ENCODE measurements around the gene PARD3B. TPM values are rescaled to one million over a fixed set of nuclear protein-coding genes. Genes with fewer than 3 reads are reported as not detected.

Gene PARD3B, protein sequence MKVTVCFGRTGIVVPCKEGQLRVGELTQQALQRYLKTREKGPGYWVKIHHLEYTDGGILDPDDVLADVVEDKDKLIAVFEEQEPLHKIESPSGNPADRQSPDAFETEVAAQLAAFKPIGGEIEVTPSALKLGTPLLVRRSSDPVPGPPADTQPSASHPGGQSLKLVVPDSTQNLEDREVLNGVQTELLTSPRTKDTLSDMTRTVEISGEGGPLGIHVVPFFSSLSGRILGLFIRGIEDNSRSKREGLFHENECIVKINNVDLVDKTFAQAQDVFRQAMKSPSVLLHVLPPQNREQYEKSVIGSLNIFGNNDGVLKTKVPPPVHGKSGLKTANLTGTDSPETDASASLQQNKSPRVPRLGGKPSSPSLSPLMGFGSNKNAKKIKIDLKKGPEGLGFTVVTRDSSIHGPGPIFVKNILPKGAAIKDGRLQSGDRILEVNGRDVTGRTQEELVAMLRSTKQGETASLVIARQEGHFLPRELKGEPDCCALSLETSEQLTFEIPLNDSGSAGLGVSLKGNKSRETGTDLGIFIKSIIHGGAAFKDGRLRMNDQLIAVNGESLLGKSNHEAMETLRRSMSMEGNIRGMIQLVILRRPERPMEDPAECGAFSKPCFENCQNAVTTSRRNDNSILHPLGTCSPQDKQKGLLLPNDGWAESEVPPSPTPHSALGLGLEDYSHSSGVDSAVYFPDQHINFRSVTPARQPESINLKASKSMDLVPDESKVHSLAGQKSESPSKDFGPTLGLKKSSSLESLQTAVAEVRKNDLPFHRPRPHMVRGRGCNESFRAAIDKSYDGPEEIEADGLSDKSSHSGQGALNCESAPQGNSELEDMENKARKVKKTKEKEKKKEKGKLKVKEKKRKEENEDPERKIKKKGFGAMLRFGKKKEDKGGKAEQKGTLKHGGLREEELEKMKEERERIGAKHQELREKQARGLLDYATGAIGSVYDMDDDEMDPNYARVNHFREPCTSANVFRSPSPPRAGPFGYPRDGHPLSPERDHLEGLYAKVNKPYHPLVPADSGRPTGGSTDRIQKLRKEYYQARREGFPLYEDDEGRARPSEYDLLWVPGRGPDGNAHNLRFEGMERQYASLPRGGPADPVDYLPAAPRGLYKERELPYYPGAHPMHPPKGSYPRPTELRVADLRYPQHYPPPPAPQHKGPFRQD (N-terminal part only)
- 3.3 and 3.5 TPM in 2 replicates for total RNA-seq (2014; rRNA removed; shearing (Covaris generic))
- polyA plus RNA-seq (2016; fragmentation: Nextera tagmentation; extraction: Ambion mirVana) = 3.1 and 4.4 TPM in 2 replicates
- long read RNA-seq = 0 reads

DNA sequence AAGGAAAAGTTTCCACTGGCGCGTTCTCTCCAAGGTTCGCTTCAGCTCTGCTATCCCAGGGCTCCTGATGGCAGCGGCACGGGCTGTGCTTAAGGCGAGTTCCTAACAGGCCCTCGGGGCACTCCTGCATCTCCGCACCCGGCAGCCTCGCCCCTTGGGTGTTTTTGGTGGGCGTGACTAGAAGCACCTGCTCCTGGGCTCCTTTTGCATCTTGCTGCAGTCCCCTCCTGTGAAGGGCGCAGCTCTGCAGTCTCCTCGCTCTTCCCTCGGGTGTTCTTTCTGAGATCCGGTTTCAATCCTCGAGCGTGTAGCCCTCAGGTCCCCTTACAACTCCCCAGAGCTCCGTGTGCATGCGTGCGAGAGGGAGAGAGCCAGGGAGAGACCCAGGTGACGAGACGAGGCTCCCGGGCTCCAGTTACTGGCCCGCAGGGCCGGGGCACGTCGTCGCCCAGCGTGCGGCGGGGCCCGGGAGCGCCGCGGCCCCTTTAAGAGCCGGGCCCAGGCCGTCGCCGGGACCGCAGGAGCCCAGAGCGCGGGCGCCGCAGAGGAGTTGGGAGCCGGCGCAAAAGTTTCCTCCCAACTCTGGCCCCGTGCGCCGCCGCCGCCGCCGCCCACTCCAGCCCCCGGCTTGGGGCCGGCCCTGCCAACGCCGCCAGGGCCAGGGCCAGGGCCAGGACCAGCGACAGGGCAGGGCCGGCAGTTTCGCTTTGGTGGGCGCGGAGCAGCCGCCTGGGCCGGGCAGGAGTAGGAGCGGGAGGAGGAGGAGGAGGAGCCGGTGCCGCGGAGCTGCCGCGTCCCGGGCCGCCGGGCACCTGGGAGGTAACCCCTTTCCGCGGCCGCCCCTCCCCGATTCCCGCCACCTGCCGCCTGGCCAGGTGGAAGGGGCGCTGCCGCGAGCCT, at the start of gene PARD3B:
Gene PARD3B (plus strand): TSS at position 515 of the 900 bp plus-strand sequence. CDS start 525 bp downstream, outside the sequence.
- Mint-ChIP-seq H3K4me3 (peak within 1 kb of the TSS; percentile 83), H3K36me3 (ENCODE audit: low read depth) (no peaks in the 10 kb centered on the region), H3K9me3 (no peaks in the 10 kb centered on the region), H3K27ac (no peak within 1 kb of the TSS), H3K27me3 (ENCODE audit: insufficient read depth, low read depth, poor library complexity) (peaks cover 28% of the 10 kb centered on the region), H3K4me1 (peaks cover 12% of the 10 kb centered on the region)
- H3K9me2 ChIP-seq (ENCODE audit: insufficient read depth) = no peaks in the 10 kb centered on the region
- H3K4me2 ChIP-seq = peak within 1 kb of the TSS; percentile 83
- H3K27ac ChIP-seq (ENCODE audit: low read depth) = no peak within 1 kb of the TSS
- peak; percentile 91 for ATAC-seq
- H2AFZ ChIP-seq = peak within 1 kb of the TSS; percentile 98
- peak; percentile 50; the same call in 1 of the 2 replicates for TF ChIP-seq CREB1 (CRISPR knock-in tag; IDR thresholded peaks at IDR 0.05; ENCODE audit: low read depth)
- TF ChIP-seq ZNF331 (CRISPR knock-in tag; IDR thresholded peaks at IDR 0.05; ENCODE audit: low read depth) = peak; percentile 72
- TF ChIP-seq POLR2AphosphoS5 (IDR thresholded peaks at IDR 0.05; ENCODE audit: low read depth) = no peak
- no peak for TF ChIP-seq ETS1 (IDR thresholded peaks at IDR 0.05)
- no peaks in the 10 kb centered on the region for H3K79me2 ChIP-seq (replicated peaks; ENCODE audit: insufficient read depth)
- H3F3A ChIP-seq (replicated peaks; ENCODE audit: low read depth) = 0 out of 2 replicates have a peak, but pooled peaks cover 8% of the 10 kb centered on the region
- peaks cover 25% of the 10 kb centered on the region for H3K4me1 ChIP-seq (ENCODE audit: insufficient read depth)
- peak within 1 kb of the TSS; percentile 68 for H3K4me3 ChIP-seq
- peak; percentile 86 for DNase-seq (ENCODE audit: low spot score)
- H4K20me1 ChIP-seq (replicated peaks; ENCODE audit: insufficient read depth) = 0 out of 2 replicates have a peak, but pooled peaks cover 4% of the 10 kb centered on the region
- H3K36me3 ChIP-seq (ENCODE audit: insufficient read depth) = no peaks in the 10 kb centered on the region
- H3K27me3 ChIP-seq (ENCODE audit: insufficient read depth) = peaks cover 41% of the 10 kb centered on the region

- no peaks in the 10 kb centered on the region for H3F3A ChIP-seq (replicated peaks; ENCODE audit: low read depth)
- Mint-ChIP-seq H3K36me3 (ENCODE audit: low read depth) (no peaks in the 10 kb centered on the region), H3K27me3 (ENCODE audit: insufficient read depth, low read depth, poor library complexity) (no peaks in the 10 kb centered on the region), H3K27ac (no peak overlapping the region), H3K4me3 (no peak overlapping the region), H3K4me1 (peaks cover 4% of the 10 kb centered on the region; the same call in 2 of the 3 replicates), H3K9me3 (no peaks in the 10 kb centered on the region)
- H3K79me2 ChIP-seq (replicated peaks; ENCODE audit: insufficient read depth) = no peaks in the 10 kb centered on the region
- no peaks in the 10 kb centered on the region for H3K9me2 ChIP-seq (ENCODE audit: insufficient read depth)
- H3K27ac ChIP-seq (ENCODE audit: low read depth) = no peak overlapping the region
- no peak for DNase-seq (ENCODE audit: low spot score)
- H3K27me3 ChIP-seq (ENCODE audit: insufficient read depth) = no peaks in the 10 kb centered on the region
- no peaks in the 10 kb centered on the region for H3K4me1 ChIP-seq (ENCODE audit: insufficient read depth)
- H3K4me2 ChIP-seq = no peak overlapping the region
- H2AFZ ChIP-seq = no peak overlapping the region; the same call in 1 of the 2 replicates
- no peaks in the 10 kb centered on the region for H4K20me1 ChIP-seq (replicated peaks; ENCODE audit: insufficient read depth)
- H3K4me3 ChIP-seq = no peak overlapping the region
- no peak for TF ChIP-seq CREB1 (CRISPR knock-in tag; IDR thresholded peaks at IDR 0.05; ENCODE audit: low read depth)
- TF ChIP-seq ETS1 (IDR thresholded peaks at IDR 0.05) = no peak
- no peak for TF ChIP-seq EZH2phosphoT487 (IDR thresholded peaks at IDR 0.05; ENCODE audit: unreplicated experiment)
- TF ChIP-seq EZH2 (IDR thresholded peaks at IDR 0.05; ENCODE audit: low read depth, unreplicated experiment) = no peak
- no peak for TF ChIP-seq NANOG (IDR thresholded peaks at IDR 0.05; ENCODE audit: borderline replicate concordance)
- no peak for TF ChIP-seq ZNF114 (CRISPR knock-in tag; IDR thresholded peaks at IDR 0.05)
- no peak for TF ChIP-seq REST (IDR thresholded peaks at IDR 0.05; ENCODE audit: unreplicated experiment)
- H3K36me3 ChIP-seq (ENCODE audit: insufficient read depth) = no peaks in the 10 kb centered on the region
- no peak for ATAC-seq
Measured at GRCh38 chr2:204496779-204497178, 48.5 kb upstream of the PARD3B start.
